ENCODE results near the gene FGF5.

DNA sequence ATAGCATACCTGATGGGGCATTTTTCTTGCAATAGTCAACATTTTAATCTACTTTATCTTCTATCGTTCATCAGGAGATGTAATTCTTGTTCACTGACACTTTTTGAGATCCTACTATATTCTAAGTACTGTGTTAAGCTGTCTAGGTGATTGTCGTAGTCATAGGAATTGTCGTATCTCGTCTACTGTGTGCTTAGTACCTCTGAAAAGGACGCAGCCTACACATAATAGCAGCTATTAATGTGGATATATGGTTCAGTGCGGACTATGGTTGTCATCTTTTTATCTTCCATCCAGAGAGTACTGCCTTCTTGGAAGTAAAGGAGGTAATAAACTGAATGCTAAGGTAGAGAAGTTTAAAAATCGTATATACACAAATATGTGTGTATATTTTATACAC is 47.2 kb downstream of the FGF5 start:
- TF ChIP-seq CTCF (tag by site-specific recombination; IDR thresholded peaks at IDR 0.05) (no peak), ZNF112 (tag by site-specific recombination; IDR thresholded peaks at IDR 0.05) (no peak), PRDM10 (tag by site-specific recombination; IDR thresholded peaks at IDR 0.05) (no peak), ZNF449 (tag by site-specific recombination; IDR thresholded peaks at IDR 0.05) (no peak), ZNF707 (tag by site-specific recombination; IDR thresholded peaks at IDR 0.05) (no peak), ZNF837 (tag by site-specific recombination; IDR thresholded peaks at IDR 0.05) (no peak), ZNF292 (tag by site-specific recombination; IDR thresholded peaks at IDR 0.05; ENCODE audit: borderline replicate concordance, low read depth) (no peak), REPIN1 (tag by site-specific recombination; IDR thresholded peaks at IDR 0.05; ENCODE audit: low read depth) (no peak), ZNF10 (tag by site-specific recombination; IDR thresholded peaks at IDR 0.05) (no peak), SETDB1 (IDR thresholded peaks at IDR 0.05; ENCODE audit: insufficient read length, low read length) (no peak), ZNF121 (tag by site-specific recombination; IDR thresholded peaks at IDR 0.05) (no peak)
- TF ChIP-seq, protein P1, sequence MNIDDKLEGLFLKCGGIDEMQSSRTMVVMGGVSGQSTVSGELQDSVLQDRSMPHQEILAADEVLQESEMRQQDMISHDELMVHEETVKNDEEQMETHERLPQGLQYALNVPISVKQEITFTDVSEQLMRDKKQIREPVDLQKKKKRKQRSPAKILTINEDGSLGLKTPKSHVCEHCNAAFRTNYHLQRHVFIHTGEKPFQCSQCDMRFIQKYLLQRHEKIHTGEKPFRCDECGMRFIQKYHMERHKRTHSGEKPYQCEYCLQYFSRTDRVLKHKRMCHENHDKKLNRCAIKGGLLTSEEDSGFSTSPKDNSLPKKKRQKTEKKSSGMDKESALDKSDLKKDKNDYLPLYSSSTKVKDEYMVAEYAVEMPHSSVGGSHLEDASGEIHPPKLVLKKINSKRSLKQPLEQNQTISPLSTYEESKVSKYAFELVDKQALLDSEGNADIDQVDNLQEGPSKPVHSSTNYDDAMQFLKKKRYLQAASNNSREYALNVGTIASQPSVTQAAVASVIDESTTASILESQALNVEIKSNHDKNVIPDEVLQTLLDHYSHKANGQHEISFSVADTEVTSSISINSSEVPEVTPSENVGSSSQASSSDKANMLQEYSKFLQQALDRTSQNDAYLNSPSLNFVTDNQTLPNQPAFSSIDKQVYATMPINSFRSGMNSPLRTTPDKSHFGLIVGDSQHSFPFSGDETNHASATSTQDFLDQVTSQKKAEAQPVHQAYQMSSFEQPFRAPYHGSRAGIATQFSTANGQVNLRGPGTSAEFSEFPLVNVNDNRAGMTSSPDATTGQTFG (tag by site-specific recombination; IDR thresholded peaks at IDR 0.05; ENCODE audit: borderline replicate concordance), result no peak
- TF ChIP-seq, protein P2, sequence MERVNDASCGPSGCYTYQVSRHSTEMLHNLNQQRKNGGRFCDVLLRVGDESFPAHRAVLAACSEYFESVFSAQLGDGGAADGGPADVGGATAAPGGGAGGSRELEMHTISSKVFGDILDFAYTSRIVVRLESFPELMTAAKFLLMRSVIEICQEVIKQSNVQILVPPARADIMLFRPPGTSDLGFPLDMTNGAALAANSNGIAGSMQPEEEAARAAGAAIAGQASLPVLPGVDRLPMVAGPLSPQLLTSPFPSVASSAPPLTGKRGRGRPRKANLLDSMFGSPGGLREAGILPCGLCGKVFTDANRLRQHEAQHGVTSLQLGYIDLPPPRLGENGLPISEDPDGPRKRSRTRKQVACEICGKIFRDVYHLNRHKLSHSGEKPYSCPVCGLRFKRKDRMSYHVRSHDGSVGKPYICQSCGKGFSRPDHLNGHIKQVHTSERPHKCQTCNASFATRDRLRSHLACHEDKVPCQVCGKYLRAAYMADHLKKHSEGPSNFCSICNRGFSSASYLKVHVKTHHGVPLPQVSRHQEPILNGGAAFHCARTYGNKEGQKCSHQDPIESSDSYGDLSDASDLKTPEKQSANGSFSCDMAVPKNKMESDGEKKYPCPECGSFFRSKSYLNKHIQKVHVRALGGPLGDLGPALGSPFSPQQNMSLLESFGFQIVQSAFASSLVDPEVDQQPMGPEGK (tag by site-specific recombination; IDR thresholded peaks at IDR 0.05), result no peak
